ENCODE results near the gene SUMO4.

Gene SUMO4

DNA sequence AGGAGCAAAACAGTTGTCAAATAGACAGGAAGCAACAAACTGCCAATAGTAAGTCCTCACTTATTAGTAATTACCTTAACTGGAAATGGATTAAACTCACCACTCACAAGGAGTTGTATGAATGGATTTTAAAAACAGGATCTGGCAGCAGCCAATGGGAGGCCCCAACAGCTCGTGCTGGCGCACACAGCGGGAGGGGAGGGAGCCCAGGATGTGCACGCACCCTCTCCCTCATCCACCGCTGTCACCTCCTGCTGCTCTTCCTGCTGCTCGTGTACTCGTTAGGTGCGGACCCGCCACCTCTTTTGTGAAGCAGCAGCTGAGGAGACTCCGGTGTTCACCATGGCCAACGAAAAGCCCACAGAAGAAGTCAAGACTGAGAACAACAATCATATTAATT, at the start of gene SUMO4:
TSS of gene SUMO4 (plus strand) at position 213 of the 400 bp plus-strand sequence. CDS start at position 343, 130 bp downstream.
- no peak for DNase-seq

DNA sequence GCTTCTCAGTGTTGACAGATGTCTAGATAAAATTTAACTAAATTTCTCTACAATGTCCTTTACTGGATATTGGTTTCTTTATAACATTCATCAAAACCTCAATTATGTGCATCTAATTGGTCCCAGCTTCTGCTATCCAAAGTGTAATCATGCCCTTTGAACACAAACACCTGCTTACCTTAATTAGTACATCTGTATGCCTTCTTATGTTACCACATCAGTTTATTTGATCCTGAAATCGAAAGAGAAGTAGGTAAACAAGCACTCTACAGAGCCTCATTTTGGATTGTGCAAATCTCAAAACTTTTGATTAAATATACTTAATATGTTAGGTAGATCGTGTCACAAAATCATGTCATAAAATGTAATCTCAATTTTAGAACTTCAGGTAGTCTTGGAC, 46.1 kb upstream of the SUMO4 start:
- DNase-seq, result no peak

DNA sequence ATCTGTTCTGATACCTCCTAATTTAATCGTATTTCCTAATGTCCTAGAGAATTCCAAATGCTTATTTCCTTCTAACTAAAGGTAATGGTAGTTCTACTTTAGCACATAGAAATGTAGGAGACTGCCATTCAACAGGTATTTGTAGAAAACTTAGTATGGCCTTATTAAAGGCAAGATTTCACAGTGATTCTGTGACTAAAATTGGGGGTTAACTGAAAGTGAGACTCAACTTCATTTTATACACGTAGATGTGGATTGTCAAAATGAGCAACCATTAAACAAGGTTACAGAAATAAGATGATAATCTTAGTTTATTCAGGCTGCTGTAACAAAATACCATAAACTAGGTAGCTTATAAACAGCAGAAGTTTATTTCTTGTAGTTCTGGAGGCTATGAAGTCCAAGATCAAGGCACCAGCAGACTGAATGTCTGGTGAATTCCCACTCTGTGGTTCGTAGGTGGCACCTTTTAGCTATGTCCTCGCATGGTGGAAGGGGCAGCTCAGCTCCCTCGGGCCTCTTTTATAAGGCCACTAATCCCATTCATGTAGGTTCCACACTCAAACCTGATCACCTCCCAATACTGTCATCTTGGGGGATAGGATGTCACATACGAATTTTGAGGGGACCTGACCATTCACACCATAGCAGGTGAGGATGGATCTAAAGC, 43.8 kb upstream of the SUMO4 start:
- DNase-seq, result no peak

DNA sequence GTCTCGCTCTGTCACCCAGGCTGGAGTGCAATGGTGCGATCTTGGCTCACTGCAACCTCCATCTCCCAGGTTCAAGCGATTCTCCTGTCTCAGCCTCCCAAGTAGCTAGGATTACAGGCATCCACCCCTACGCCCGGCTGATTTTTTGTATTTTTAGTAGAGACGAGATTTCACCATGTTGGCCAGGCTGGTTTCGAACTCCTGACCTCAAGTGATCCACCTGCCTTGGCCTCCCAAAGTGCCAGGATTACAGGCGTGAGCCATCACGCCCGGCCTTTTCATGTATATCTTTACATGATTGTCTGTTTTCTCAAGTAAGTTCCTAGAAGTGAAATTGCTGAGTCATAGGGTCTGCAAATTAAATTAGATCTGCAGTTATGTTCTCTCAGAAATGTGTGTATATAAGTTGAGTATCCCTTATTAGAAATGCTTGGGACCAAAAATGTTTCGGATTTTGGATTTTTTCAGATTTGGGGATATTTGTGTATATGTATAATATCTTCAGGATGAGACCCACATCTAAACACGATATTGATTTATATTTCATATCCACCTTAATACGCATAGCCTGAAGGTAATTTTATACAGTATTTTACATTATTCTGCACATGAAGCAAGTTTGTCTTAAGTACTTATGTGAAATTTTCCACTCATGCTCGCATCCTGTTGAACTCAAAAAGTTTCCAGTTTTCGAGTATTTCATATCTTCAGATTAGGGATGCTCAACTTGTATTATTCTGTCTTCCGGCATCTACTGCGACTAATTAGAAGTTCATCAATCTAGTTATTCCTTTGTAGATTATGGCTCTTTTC, 42.1 kb upstream of the SUMO4 start:
- no peak for DNase-seq

DNA sequence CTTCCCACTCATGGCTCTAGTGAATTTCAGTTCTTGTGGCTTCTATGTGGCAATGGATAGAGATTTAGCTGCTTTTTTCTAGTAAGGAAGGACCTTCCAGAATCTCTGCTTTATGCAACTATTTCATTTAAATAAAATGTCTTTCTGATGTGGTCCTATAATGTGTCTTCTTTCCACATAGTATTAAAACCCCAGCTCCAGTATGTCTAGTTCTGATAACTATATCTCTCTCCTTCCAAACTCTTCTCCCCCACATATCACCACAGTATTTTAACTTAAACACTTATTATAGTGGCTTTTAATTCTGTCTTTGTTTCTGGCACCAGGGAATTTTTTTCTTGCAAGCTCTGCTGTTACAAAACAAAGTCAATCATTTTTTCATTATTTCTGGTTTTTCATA, 40.6 kb upstream of the SUMO4 start:
- DNase-seq, result no peak

DNA sequence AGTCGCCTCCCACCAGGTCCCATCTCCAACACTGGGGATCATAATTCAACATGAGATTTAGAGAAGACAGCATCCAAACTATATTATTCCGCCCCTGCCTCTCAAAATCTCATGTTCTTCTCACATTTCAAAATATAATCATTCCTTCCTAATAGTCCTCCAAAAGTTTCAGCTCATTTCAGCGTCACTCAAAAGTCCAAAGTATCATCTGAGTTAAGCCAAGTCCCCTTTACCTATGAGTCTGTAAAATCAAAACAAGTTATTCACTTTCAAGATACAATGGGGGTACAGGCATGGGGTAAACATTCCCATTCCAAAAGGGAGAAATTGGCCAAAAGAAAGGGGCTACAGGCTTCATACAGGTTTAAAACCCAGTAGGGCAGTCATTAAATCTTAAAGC, 39.5 kb upstream of the SUMO4 start:
- DNase-seq, result no peak

DNA sequence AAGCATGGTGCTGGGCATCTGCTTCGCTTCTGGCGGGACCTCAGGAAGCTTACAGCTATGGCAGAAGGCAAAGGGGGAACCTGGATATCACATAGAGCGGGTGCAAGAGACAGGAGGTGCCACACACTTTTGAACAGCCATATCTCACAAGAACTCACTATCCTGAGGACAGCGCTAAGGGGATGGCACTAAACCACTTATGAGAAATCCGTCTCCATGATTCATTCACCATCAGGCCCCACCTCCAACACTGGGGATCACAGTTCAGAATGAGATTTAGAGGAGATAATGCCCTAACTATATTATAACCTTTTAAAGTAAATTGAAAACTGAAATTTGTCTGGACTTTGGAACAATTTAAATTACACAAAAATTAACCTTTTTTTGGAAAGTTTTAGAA, 37.8 kb upstream of the SUMO4 start:
- no peak for DNase-seq

DNA sequence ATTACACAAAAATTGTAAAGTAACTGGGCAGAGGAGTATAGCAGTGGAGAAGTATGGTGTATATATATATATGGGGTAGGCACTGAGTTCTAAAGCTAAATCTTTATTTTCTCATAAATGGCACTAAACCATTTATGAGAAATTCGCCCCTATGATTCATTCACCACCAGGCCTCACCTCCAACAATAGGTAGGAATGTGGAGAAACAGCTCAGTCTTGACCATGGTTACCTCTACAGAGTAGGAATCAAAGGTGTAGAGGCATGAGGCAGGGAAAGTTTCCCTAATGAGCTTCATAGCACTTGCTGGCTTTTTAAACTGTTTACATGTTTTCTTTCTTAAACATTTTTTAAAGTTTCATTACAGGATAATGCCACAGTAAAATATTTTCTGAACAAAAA, 36.9 kb upstream of the SUMO4 start:
- DNase-seq, result no peak

DNA sequence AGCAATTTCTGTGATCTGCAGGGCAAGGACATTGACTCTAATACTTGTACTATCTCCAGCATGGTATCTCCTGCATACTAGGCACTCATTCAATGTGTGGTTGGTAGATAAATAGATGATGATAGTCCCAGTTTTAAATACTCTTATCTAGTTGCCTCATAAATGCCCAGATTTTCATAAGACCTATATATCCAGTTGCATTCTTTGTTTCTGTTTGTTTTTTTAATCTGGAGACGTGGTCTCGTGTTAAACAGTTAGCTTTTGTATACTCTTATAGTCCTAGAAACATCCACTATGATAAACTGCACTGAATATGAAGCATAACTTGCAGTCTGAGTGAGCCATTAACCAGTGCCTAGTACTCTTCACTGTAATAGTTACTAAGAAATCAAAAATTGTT, 35.5 kb upstream of the SUMO4 start:
- DNase-seq, result no peak

DNA sequence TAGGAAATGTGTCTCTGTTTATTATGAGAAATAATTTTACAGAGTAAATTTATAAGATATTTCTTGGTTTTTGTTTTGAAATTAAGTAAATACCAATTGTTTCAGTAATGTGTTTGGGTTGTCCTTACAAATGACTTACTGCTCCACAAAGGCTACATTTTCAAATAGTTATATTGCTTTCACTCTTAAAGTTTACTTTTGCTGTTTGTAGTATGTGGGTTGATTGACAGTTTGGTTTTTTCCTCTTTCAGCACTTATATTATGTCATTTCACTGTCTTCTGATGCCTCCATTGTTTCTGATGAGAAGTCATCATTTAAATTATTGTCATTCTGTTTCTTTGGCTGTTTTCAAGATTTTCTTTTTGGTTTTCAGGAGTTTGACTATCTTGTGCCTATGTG, 34.9 kb upstream of the SUMO4 start:
- no peak for DNase-seq

DNA sequence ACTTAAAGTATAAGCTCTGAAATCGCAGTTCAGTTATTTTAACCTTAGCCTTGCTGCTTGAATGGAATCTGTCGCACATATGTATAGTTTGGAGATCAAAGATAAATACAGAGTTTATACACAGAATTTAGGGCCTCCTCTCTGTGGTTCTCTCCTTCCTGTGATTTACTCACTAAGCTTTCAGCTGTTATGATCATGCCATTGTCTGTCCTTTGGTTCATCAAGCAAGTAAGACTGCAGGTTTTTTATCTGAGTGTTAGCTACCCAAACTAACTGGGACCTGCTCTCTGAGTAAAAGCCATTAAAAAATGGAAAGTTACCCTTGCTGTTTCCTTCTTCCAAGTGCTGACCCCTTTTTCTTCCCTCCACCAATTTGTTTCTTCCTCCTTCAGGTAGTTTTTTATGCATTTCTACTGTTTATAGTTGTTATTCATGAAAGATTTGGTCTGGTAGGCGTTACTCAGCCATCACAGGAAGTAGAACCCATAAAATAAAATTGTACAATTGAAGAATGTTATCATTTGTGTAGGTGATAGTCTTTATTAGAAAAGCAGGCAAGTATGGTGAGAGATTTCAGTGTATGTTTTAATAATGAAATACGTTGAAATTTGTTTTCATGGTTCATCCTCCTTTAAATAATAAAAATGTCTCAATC, 33.7 kb upstream of the SUMO4 start:
- no peak for DNase-seq

DNA sequence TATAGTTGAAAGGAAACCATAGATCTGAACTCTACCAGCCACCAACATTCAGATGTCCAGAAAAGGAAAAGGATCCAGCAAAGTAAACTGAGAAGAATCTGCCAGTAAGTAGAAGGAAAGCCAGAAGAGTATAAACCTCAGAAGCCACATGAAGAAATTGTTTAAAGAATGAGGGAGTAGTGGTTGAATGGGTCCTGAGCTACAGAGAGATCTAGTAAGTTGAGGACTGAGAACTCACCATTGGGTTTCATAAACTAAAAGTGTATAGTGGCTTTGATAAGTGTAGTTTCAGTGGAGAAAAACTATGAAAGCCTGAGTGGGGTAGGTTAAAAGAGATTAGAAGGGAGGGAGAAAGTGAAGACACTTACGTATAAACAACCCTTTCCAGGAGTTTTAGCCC, 32.0 kb upstream of the SUMO4 start:
- no peak for DNase-seq

DNA sequence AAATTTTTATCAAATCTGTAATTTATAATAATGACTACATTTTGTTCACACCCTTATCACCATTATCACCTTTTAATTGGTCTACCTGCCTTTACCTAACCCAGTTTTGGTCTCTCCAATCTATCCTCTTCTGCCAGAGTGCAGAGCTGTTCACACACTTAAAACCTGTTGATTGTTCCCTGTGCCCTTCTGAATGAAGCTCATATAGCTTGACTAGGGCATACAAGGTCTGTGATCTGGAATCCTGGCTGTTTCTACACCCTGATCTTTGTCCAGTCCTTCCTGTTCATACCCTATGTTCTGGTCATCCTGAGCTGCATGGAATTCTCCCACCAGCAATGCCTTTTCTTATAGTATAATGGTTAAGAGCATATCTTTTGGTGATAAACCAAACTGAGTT, 28.9 kb upstream of the SUMO4 start:
- DNase-seq, result no peak

DNA sequence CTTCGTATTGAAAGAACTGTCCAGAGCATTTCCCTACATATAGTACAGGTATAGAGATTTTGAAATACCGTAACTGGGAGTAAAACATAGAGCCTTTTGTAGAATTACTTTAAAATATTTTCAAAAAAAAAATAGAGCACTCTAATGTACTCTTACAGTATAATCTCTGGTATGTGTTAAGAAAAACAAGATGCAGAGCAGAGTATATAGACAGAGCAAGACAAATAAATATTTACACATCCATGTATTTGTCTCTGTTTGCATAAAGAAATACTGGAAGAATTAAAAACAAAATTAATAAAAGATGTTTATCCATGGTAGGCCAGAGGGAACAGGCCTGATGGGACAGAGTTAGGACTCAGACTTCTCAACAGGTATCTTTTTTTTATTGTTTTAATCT, 28.0 kb upstream of the SUMO4 start:
- no peak for DNase-seq

DNA sequence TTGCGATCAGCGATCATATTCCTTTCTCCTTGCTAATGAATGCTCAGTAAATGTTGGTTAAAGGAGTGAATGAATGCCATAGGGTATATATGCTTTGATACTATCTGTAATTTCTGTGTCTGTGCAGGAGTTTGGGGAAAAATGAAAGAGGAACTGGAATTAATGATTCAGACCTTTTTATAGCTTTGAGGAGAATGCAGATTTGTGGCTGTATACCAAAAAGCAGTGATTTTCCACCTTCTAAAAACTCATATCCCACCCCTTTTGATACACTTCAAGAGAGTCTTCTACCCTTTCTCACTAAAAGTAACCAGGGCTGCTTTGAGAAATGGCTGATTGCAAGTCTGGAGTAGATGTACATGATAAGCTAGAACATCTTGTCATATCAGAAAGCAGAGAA, 26.6 kb upstream of the SUMO4 start:
- no peak for DNase-seq

DNA sequence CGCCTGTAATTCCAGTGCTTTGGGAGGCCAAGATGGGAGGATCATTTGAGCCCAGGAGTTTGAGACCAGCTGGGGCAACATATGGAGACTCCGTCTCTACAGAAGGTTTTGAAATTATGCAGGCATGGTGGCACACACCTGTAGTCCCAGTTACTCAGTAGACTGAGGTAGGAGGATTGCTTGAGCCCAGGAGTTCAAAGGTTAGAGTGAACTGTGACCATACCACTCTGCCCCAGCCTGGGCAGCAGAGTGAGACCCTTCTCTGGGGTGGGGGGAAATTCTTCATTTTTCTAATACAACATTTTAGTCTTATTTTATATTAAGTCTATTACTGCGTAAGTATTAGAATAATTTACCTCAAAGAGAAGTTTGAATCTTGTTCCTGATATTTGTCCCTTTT, 20.1 kb upstream of the SUMO4 start:
- DNase-seq, result no peak

DNA sequence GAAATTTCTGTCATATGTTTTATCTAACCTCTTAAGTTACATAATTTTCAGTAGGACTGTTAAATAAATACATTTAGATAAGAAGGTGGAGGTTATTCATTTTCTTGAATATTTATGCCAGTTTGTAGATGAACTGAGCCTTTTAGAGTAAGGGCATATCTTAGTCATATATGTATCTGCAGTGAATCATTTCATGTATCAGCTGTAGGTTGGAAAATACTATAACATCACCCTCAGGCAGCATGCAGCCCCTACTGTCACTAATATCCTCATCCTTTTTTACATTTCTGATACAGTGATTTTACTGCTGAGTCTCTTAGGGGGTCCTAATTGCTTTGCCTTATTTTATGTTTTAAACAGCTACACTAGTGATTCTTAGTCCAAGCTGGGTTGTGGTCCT, 19.5 kb upstream of the SUMO4 start:
- DNase-seq, result no peak

DNA sequence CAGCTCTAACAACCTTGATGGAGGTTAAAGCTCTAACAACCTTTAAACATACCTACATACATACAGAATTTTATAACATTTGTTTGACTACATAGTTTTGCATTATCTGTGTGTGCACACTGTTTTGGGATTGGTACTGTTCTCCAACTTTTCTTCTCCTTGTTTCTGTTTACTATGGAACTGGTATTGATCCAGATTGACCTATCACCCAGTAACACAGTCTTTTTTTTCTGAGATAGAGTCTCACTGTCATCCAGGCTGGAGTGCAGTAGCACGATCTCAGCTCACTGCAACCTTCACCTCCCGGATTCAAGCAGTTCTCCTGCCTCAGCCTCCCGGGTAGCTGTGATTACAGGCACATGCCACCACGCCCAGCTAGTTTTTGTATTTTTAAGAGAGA, 16.7 kb upstream of the SUMO4 start:
- no peak for DNase-seq

DNA sequence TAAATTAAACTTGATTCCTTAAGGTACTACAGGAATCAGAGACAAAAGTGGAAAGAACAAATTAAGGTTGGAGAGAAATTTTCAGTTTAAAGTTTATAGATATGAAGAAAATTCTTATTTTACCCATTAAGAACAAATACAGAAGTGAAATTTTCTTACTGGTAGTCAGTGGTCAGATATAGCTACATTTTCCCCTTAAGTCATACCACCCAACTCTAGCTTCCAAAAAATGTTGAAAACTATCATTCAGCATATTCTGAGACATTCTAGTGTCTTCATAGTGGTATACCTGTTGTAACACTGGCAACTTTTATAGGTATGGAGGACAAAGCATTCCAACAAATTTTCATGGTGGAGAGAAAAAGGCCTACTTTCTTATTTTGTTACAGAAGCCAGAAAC, 15.6 kb upstream of the SUMO4 start:
- DNase-seq, result no peak

DNA sequence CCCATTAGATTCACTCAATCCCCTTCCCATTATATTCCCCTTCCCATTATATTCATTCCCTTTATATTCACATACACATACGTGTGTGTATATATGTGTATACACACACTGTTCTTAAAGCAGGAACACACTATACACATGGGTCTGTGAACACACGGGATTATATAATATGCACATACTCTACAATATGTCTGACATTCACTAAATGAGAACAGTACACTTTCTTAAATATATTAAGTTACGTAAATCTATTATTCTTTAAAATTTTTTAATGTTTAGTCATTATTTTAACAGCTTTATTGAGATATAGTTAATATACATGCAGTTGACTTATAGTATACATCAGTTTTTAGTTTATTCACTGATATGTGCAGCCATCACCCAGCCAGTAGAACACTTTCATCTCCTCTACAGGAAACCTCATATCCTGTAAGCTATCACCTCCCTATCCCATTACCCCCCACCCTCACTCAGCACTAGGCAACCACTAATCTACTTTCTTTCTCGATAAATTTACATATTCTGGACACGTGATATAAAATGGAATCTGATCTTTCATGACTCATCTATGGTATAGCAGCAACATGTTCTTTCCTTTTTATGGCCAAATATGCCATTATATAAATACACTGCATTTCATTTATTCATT, 13.9 kb upstream of the SUMO4 start:
- no peak for DNase-seq

DNA sequence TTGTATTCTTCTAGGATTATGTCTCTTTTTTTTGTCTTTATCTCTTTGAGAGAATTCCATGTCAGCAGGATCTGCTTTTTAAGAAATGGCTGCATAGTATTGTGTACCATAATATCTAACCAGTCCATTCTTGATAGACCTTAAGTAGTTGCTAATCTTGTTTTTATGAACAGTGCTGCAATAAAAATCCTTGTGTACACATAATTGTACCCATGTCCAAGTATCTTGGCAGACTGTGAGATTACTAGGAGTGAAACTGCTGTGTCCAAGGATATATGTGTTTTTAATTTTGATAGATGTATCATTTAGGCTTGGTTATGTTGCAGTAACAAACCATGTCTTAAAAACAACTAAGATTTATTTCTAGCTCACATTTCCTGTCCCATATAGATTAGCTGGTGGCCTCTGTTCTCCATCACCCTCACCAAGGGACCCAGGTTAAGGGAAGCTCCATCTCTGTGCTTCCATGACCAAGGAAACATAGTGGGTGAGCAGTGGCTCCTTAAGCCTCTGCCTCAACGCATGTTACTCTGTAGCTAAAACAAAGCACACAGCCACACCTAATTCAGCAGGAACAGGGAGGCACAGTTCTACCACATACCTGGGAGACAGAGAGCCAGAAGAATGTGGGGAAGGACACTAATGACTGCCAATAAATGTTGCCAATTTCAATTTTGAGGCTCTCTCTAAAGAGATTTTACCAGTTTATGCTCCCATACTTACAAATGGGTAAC, 12.1 kb upstream of the SUMO4 start:
- DNase-seq, result no peak
